Measurements from ENCODE around the gene ZNF367.
A peak's percentile ranks its signal among the peaks of the same experiment; 100 is the strongest.

- TF ChIP-seq CTCF (IDR thresholded peaks at IDR 0.05 in 4 of 5, conservative IDR thresholded peaks at IDR 0.05 in 1 of 5) (no peak), POLR2A (IDR thresholded peaks at IDR 0.05) (peak; percentile 8 to 53)
Observed at GRCh38 chr9:96418083-96418919, at the start of gene ZNF367.

Measured in gastrocnemius medialis (tissue), 4 donors.